HG03159 (cell line): Measurements from ENCODE around the gene ESD.

ENCODE experiments used
- ATAC-seq: cut with Tn5 transposase; IDR thresholded peaks from one replicate; pipeline ENCODE4 v1.9.1; 2021; ENCODE audit warnings: mild to moderate bottlenecking, moderate library complexity; ENCODE audit not compliant: unreplicated experiment

ESD gene

DNA sequence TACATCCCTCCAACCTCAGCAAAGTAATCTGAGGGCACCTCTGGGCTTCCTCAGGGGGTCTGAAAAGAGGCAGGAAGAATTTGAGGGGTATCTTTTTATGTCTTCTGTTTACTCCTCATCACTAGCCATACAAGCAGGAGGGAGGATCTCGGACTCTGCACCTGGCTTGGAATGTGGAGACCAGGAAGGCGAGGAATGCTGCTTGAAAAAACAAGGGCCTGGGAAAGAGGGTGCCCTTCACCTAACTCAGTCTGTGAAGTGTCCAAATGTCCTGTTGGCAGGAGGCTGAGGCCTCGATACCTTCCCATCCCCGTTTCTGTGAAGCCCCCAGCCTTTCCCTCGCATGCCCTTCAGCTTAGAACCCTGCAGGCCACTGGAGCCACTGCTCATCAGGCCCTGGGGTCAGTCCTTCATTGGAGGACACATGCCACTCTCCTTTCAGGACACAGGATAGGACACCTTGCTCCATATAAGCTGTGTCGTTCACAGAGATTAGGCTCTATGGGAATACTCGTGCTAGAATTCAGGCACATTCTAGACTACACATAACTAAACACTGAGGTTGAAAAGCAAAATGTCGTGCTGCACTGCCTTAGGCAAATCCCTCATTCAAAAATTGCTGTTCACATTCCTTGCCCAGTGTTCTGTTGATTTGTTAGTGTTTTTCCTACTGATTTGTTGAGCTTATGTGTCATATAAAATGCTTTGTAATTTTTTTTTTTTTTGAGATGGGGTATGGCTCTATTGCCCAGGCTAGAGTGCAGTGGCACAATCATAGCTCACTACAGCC lies 49.7 kb downstream of the ESD start:
- ATAC-seq = no peak

DNA sequence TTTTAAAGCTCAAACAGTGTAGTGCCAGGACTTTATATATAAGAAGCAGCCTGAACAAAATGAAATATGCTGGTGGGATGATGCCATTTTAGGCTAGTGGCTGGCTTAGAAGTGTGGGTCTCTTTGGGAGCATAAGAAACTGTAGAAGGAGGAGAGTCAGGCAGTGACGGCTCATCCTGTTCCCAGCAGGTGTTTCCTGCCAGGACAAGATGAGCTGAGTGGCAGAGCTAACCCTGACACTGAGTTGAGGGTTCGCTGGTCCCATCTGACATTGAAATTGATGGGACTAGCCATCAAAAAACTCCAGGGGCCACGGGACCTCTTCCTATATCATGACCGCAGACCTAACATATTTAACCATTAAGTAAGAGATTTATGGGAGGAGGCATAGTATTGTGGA lies 51.3 kb downstream of the ESD start:
- no peak for ATAC-seq

GRCh38 chr13:46745062-46745461 lies 51.9 kb downstream of the ESD start:
- ATAC-seq = no peak

- ATAC-seq = no peak
Observed at GRCh38 chr13:46743191-46743590, 53.8 kb downstream of the ESD start.

DNA sequence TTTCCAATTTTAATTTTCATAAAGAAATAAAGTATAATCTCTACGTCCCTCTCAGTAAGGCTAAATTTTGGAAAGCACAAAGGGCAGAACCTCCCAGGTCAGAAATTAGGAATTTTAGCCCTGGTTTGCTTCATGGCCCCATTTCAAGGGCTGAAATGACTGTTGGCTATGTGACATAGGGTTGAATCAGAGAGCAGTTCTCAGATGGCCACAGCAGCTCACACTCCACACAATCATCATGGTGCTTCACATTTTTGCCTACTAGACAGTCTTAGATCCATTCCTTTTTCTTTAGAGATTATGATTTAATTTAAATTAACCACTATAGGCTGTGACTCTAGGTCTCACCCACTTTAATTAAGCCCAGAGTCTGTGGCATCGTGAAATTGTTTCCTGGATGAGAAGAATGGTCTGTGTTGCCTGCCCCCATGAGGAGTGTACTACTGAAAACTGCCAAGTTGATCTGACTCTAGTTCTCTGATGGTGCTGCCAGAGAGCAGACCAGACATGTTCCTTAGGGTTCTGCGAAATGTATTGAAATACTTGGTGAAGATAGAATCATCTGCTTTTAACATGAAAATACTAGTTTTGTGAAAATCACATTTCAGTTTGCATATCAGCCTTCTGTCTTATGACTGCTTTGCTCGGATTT lies 57.4 kb downstream of the ESD start:
- ATAC-seq = no peak

- no peak for ATAC-seq
Observed at GRCh38 chr13:46738766-46739165, 58.2 kb downstream of the ESD start.

- ATAC-seq = no peak
Observed at GRCh38 chr13:46738055-46738454, 58.9 kb downstream of the ESD start.

- no peak for ATAC-seq
Observed at GRCh38 chr13:46736541-46737310, 60.2 kb downstream of the ESD start.

- no peak for ATAC-seq
Observed at GRCh38 chr13:46735425-46735824, 61.5 kb downstream of the ESD start.

GRCh38 chr13:46731535-46731934 lies 65.4 kb downstream of the ESD start:
- ATAC-seq = no peak

DNA sequence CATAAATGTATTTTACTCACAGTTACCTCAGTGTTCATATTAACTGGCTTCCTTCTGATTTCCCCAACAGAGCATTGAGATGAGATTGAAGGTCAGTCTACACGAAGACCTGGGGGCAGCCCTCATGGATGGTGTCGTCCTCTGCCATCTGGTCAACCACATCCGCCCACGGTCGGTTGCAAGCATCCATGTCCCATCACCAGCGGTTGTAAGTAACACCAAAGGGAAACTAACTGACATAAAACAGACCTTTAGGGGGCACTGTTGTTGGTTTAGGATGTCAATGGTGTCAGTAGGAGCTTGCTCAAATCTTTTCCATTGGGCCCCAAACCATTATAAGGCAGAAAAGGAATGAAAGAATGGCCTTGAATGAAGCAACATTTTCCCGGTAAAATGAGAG lies 68.2 kb downstream of the ESD start:
- ATAC-seq = no peak

GRCh38 chr13:46726347-46726746 lies 70.6 kb downstream of the ESD start:
- no peak for ATAC-seq
